T-helper 1 cell treated with Interleukin-12 subunit alpha and Interleukin-12 subunit beta and Interleukin-4 antibody, amounts not matched to agents 30 μg/mL and 1 μg/mL, for 36 hours (primary cell): ENCODE data around the gene CCDC39.
"Not testable (repeated sequence)": the region's sequence is repeated elsewhere in the genome, so short reads cannot be mapped to it uniquely, and the experiment has no call there.

Source experiments
- H3K27ac Mint-ChIP-seq: one replicate; pipeline ENCODE4 v1.8.0; 2021; ENCODE audit warnings: mild to moderate bottlenecking, mixed read lengths
- H3K27me3 Mint-ChIP-seq: one replicate; pipeline ENCODE4 v1.8.0; 2021; ENCODE audit warnings: low read depth, mixed read lengths
- H3K36me3 Mint-ChIP-seq: one replicate; pipeline ENCODE4 v1.8.0; 2021; ENCODE audit warnings: low read depth, mixed read lengths
- H3K4me1 Mint-ChIP-seq: one replicate; pipeline ENCODE4 v1.8.0; 2021; ENCODE audit warnings: low read depth, mixed read lengths
- H3K4me3 Mint-ChIP-seq: one replicate; pipeline ENCODE4 v1.8.0; 2021; ENCODE audit warnings: mild to moderate bottlenecking, moderate library complexity, mixed read lengths
- H3K9me3 Mint-ChIP-seq: one replicate; pipeline ENCODE4 v1.8.0; 2021; ENCODE audit warnings: mixed read lengths

The CCDC39 gene

DNA sequence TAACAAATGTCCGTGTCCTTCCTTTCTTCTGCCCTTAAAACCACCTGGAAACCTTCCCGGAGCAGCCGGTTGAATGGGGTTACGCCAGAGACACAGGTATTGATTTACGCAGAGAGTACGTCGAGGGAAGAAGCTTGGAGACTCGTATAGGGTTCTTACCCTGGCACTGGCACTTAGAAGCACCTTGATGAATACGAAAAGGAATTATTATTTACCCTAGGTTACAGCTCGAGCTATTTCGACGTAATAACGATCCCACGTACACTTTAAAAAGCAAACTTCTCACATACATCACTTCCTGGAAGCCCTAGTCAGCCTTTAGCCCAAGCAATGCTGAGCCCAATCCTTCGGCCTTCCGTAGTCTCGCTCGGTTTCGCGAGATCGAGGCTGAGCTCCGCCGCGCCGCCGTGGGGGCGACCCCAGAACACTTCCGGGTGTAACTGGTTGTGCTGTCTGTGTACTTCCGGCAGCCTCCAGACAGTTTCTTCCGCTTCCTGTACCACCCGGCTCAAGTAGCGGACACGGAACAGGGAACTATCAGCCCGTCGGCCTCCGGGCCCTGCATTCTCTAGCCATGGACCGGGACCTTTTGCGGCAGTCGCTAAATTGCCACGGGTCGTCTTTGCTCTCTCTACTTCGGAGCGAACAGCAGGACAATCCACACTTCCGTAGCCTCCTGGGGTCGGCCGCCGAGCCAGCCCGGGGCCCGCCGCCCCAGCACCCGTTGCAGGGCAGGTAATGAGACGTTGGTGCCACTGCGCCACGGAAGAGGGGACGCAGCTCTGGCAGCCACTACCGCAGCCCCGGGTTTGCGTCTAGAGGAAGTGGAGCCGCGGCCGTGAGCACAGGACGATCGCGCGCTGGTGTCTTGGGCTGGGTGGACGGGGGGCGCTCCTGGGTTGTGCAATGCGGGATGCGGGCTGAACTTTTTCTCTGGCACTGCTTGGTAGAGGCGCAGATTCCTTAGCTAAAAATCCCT is 77.3 kb downstream of the CCDC39 start, which contains the start of gene TTC14:
TSS of gene TTC14 (plus strand) at position 476 of the 979 bp plus-strand sequence. CDS start at position 575, 99 bp downstream.
- Mint-ChIP-seq H3K4me1 (peaks cover 12% of the 10 kb centered on the region), H3K4me3 (peak within 1 kb of the TSS; percentile 97), H3K27me3 (peaks cover 17% of the 10 kb centered on the region), H3K36me3 (peaks cover 34% of the 10 kb centered on the region), H3K9me3 (peaks cover 13% of the 10 kb centered on the region), H3K27ac (peak within 1 kb of the TSS; percentile 91)

DNA sequence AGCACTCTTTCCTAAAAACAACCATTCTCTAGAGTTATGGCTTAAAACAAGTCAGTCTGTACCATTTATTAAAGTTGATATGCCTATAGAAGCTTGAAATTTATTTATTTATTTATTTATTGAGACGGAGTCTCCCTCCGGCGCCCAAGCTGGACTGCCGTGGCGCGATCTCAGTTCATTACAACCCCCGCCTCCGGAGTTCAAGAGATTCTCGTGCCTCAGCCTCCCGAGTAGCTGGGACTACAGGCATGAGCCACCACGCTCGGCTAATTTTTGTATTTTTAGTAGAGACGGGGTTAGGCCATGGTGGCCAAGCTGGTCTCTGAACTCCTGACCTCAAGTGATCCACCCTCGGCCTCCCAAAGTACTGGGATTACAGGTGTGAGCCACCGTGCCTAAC is 78.8 kb downstream of the CCDC39 start:
- Mint-ChIP-seq H3K27ac (no peak overlapping the region), H3K4me3 (no peak overlapping the region), H3K36me3 (peaks cover 22% of the 10 kb centered on the region), H3K27me3 (peaks cover 21% of the 10 kb centered on the region), H3K4me1 (peaks cover 12% of the 10 kb centered on the region), H3K9me3 (peaks cover 13% of the 10 kb centered on the region)

DNA sequence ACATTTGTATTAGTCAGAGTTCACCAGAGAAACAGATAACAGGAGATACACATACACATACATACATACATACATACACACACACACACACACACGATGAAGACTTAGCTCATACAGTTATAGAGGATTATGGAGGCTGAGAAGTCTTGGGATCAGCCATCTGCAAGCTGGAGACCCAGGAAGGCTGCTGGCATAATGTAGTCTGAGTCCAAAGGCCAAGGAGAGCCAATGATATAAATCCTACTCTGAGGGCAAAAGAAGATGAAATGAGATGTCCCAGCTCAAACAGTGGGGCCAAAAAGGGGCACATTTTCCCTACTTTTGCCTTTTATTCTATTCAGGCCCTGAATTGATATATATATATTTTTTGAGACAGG is 83.7 kb downstream of the CCDC39 start:
- Mint-ChIP-seq H3K36me3 (no peaks in the 10 kb centered on the region), H3K9me3 (no peaks in the 10 kb centered on the region), H3K27ac (no peak overlapping the region), H3K4me1 (peaks cover 4% of the 10 kb centered on the region), H3K4me3 (no peak overlapping the region), H3K27me3 (peaks cover 29% of the 10 kb centered on the region)

DNA sequence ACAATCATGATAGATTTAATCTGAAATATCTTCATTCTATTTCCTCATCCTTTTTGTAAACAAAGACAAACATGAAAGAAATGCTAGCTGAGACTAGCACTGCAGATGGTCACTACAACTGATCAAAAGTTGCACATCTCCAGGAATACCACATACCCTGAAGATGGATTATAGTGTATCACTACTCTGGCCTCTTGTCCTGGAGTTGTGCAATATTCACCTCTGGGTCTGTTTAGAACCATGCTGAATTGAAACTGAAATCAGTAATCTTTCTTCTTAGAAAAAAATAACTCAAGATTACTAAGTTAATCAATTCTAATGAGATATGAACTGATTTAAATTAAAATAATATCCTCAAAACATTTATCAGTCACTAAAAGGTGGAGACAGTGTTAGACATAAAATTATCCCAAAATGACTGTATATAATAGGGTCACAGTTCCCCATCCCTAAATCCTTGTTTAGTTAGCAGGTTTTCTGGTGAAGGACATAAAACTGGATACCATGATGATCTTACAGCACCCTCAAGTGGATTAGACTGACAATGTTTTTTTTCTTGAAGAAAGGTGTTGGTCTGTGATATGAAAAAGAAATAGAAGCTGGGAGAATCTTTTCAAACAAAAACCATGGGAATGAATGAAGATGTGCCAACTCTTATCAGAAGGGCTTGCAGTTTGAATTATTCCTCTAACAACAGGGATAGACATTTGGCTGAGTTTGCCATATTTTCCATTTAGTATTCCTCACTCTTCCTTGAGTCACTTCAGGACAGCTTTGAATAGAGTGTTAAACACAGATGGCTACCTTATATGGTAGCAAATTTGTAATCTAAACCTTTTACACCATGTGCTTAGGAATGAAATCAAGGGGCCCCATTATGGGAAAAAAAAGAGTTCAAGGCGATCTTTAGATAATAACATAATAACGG is 84.4 kb downstream of the CCDC39 start:
- H3K4me1 Mint-ChIP-seq: peaks cover 4% of the 10 kb centered on the region
- no peaks in the 10 kb centered on the region for H3K36me3 Mint-ChIP-seq
- H3K27ac Mint-ChIP-seq: no peak overlapping the region
- H3K9me3 Mint-ChIP-seq: no peaks in the 10 kb centered on the region
- H3K27me3 Mint-ChIP-seq: peaks cover 28% of the 10 kb centered on the region
- H3K4me3 Mint-ChIP-seq: no peak overlapping the region

GRCh38 chr3:180593631-180594030 is 85.7 kb downstream of the CCDC39 start:
- not testable (repeated sequence) for H3K9me3 Mint-ChIP-seq, H3K4me1 Mint-ChIP-seq, H3K27ac Mint-ChIP-seq, H3K4me3 Mint-ChIP-seq, H3K36me3 Mint-ChIP-seq
- H3K27me3 Mint-ChIP-seq: peaks cover 18% of the 10 kb centered on the region

GRCh38 chr3:180590396-180590795 is 88.9 kb downstream of the CCDC39 start:
- no peaks in the 10 kb centered on the region for H3K9me3 Mint-ChIP-seq
- peaks cover 4% of the 10 kb centered on the region for H3K4me1 Mint-ChIP-seq
- no peak overlapping the region for H3K27ac Mint-ChIP-seq
- no peak overlapping the region for H3K4me3 Mint-ChIP-seq
- H3K36me3 Mint-ChIP-seq: no peaks in the 10 kb centered on the region
- H3K27me3 Mint-ChIP-seq: peaks cover 21% of the 10 kb centered on the region

GRCh38 chr3:180580934-180581333 is 98.4 kb downstream of the CCDC39 start:
- no peak overlapping the region for H3K27ac Mint-ChIP-seq
- no peaks in the 10 kb centered on the region for H3K9me3 Mint-ChIP-seq
- no peaks in the 10 kb centered on the region for H3K36me3 Mint-ChIP-seq
- no peak overlapping the region for H3K4me3 Mint-ChIP-seq
- H3K27me3 Mint-ChIP-seq: peaks cover 11% of the 10 kb centered on the region
- no peaks in the 10 kb centered on the region for H3K4me1 Mint-ChIP-seq

DNA sequence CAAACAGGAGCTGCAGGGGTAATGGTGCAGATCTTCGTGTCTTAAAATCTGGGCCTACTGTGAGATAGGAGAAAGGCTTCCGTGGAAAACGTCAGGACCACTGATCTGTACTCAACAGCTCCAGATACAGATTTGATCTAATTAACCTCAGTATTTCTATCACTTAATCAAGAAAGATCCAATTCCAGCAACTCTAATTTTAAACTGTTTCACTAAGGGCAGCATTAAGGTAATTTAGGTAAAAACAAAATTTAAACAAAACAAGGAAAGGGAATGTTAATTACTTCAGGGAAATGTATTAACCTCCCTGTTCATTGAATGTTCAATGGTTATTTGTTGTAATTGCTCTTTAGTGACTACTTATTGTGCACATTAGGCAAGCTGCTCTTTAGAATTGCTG is 103.7 kb downstream of the CCDC39 start:
- no peaks in the 10 kb centered on the region for H3K9me3 Mint-ChIP-seq
- no peaks in the 10 kb centered on the region for H3K36me3 Mint-ChIP-seq
- no peak overlapping the region for H3K4me3 Mint-ChIP-seq
- no peak overlapping the region for H3K27ac Mint-ChIP-seq
- H3K27me3 Mint-ChIP-seq: no peaks in the 10 kb centered on the region
- no peaks in the 10 kb centered on the region for H3K4me1 Mint-ChIP-seq

DNA sequence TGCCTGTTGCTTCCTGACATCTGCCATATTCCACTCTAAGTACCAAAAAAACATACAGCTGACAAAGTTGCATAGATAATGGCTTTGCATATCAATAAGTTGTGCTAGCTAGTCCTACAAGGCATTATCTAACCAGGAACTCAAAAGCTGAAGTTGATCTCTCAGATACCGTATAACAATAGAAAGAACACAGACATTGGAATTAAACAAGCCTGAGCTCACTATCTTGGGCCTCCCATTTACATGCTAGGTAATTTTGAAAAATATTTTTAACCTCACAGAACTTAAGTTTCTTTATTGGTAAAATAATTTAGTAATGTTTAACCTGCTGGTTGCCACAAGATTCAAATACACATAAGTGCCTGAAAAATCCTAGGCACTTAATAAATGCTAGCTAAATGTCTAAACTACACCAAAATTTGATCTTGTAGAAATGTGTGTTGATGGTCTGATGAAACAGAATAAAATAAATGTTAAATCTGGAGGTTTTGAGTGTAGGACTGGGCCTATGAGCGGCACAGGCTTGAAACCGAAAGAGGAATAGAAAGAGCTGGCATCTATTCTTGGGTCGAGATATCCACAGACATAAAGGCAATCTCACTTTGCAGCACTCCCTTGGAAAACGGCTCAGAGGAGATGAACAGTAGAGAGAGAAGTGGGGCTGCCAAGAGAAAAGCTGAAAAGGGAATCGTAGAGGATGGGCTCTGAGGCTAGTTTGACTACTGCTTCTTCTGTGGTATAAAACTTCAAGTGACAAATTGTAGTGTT is 107.3 kb downstream of the CCDC39 start:
- Mint-ChIP-seq H3K4me3 (no peak overlapping the region), H3K27ac (no peak overlapping the region), H3K9me3 (no peaks in the 10 kb centered on the region), H3K4me1 (no peaks in the 10 kb centered on the region), H3K27me3 (no peaks in the 10 kb centered on the region), H3K36me3 (no peaks in the 10 kb centered on the region)

GRCh38 chr3:180570238-180570637 is 109.1 kb downstream of the CCDC39 start:
- Mint-ChIP-seq H3K4me1 (no peaks in the 10 kb centered on the region), H3K9me3 (no peaks in the 10 kb centered on the region), H3K27ac (no peak overlapping the region), H3K36me3 (no peaks in the 10 kb centered on the region), H3K27me3 (no peaks in the 10 kb centered on the region), H3K4me3 (no peak overlapping the region)

GRCh38 chr3:180564676-180565075 is 114.6 kb downstream of the CCDC39 start:
- H3K27ac Mint-ChIP-seq: no peak overlapping the region
- H3K36me3 Mint-ChIP-seq: no peaks in the 10 kb centered on the region
- H3K9me3 Mint-ChIP-seq: peaks cover under 1% of the 10 kb centered on the region
- no peaks in the 10 kb centered on the region for H3K4me1 Mint-ChIP-seq
- no peak overlapping the region for H3K4me3 Mint-ChIP-seq
- no peaks in the 10 kb centered on the region for H3K27me3 Mint-ChIP-seq
